ENCODE data around the gene FANCC.

FANCC gene

GRCh38 chr9:95155220-95155619 is 162.3 kb downstream of the FANCC start:
- no peak for DNase-seq (ENCODE audit: low read depth in 2 of 3, low spot score in 1 of 3)

DNA sequence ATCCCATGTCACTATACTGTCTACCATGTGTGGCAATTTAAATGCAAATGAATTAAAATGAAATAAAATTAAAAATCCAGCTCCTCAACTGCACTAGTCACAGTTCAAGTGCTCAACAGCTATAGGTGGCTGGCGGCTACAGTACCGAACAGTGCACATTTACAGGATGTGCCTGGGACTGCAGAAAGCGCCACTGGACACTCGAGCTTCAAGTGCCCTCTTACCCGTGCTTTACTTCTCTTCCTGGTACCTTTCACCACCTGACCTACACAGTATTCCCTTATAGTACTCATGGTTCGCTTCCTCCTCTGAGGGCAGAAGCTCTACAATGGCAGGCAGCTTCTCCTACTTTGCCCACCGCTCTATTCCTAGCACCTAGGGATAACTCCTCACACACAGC is 166.6 kb downstream of the FANCC start:
- DNase-seq (ENCODE audit: low read depth in 2 of 3, low spot score in 1 of 3), result no peak

DNA sequence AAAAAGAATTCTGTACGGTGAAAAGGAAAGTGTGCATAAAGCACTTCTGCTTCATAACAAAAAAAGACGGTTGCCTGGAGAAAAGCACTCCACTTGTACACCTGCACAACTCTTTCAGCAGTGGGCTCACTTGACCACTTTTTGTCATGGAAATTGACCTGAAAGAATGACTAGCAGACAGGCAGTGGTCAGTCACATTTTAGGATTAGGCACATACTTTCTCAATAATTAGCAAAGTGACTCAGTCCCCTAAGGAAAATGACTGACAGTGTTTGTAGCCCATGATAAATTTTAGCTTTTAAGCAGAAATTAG is 169.3 kb downstream of the FANCC start:
- DNase-seq (ENCODE audit: low read depth in 2 of 3, low spot score in 1 of 3), result no peak

DNA sequence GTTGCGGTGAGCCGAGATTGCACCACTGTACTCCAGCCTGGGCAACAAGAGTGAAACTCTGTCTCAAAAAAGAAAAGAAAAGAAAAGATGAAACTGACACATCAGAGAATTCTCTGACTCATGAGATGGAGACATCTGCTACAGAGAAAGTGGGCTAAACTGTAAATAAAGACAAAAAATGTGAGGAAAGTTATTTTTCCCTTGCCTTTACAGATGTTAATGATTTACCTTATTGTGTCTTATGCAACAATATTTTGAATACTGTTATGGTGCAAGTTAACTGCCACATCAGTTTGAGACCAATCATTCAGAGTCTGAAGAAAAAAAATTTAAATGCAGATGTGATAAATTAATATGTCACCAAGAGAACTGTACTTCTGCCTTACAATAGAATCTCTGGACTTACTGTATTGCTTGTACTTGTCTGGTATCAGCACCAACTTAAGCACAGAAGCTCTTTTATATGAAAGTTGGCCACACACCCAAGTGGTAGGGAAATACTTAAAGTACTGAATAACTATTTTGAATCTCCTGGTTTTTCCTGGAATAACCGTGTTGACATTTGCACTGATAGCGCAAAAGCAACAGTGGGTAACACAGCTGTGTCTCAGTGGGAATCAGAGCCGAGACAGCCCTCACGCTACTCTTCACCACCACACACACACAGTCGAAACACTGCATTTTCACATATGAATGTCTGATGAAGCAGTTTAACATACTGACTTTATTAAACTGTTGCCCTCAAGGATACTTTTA is 169.9 kb downstream of the FANCC start:
- no peak for DNase-seq (ENCODE audit: low read depth in 2 of 3, low spot score in 1 of 3)

DNA sequence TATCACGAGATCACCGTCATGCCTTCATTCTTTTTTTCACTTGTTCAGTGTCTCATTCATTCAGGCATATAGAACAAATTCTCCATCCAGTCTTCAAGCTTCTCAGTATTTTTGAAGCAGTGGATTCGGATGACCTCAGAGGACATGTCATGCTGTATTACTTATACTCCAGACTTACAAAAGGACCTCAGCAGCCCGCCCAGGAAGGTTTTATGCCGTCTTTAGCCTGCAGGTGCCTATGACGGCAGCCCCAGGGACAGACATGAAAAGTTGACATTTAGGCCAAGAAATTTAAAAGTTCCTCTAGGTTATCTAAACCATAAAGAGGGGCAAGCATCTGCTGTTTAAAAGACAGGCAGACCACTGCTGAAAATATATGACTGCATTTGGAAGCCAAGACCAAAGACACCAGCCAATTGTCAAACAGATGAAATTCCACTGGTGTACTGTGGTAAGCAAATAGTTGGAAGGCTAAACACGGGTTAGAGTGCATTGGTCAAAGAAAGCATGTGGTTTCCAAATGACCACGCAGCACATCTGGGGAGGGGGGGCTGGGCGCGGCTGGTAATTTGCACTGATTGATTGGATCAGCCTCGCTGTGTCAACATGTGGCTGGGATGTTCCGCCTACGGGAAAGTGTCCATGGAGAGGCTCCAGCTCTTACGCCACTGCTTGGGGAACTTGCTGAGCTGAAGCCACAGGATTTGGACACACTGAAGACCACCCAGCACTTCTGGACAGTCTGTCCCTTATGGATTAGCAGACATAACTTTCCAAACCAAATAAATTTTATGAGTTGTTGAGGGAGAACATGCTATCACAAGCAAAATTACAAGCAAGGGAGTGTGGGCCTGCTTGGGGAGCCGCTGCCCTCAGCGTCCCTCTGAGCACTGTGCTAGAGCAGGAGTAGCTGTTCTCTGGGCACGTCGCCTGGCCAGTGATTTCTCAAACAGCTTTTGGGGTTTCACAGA is 173.6 kb downstream of the FANCC start:
- DNase-seq (ENCODE audit: low read depth in 2 of 3, low spot score in 1 of 3), result no peak

- no peak for DNase-seq (ENCODE audit: low read depth in 2 of 3, low spot score in 1 of 3)
Observed at GRCh38 chr9:95142728-95143127, 174.8 kb downstream of the FANCC start.

DNA sequence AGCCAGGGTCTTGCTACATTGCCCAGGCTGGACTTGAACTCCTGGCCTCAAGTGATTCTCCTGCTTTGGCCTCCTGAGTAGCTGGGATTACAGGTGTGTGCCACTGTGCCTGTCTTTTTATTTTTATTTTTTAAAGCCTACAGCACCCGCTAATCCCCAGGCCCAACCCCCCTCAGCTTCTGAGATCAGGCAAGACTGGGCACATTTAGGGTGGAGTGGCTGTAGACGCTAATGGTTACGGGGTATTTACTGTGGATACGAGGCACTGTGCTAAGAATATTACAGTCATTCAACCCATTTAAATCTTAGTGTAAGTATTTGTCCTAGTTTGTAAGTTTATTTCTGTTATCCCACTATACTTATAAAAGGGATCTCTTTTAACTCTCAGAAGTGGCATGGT is 175.2 kb downstream of the FANCC start:
- no peak for DNase-seq (ENCODE audit: low read depth in 2 of 3, low spot score in 1 of 3)

GRCh38 chr9:95140821-95141220 is 176.7 kb downstream of the FANCC start:
- no peak for DNase-seq (ENCODE audit: low read depth in 2 of 3, low spot score in 1 of 3)

DNA sequence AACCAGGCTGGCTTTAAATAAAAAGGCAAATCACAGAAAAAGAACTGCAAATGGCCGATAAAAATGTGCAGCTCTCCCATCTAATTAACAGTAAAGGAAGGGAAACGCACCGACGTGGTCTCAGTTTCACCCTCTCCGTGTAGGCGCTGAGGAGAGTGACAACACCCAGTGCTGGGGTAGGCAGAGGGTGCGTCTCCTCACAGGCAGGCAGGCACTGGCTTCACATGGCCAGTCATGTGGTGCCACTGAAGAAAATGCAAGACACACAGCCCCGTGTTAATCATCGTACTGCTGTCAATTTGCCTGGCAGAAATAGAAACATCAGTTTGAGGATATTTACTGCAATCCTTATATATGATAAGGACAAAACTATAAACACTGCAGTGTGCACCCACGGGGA is 178.4 kb downstream of the FANCC start:
- DNase-seq (ENCODE audit: low read depth in 2 of 3, low spot score in 1 of 3), result no peak

DNA sequence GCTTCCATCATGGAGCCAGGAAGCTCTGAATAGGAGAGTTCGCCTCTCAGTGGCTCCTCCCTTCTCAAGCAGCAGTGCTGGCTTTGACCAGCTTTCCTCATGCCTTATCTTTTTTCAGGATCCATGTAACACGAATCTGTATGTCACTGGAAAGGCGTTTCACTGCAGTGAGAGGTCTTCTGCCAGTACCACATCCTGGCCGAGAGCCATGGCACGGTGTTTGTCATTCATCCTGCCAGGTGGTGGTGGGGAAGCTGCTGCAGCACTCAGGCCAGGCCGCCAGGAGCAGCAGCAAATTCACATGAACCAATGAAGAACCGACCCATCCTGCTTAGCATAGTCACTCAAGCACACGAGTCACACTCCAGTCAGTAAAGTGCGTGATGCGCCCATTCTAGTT is 179.0 kb downstream of the FANCC start:
- no peak for DNase-seq (ENCODE audit: low read depth in 2 of 3, low spot score in 1 of 3)

DNA sequence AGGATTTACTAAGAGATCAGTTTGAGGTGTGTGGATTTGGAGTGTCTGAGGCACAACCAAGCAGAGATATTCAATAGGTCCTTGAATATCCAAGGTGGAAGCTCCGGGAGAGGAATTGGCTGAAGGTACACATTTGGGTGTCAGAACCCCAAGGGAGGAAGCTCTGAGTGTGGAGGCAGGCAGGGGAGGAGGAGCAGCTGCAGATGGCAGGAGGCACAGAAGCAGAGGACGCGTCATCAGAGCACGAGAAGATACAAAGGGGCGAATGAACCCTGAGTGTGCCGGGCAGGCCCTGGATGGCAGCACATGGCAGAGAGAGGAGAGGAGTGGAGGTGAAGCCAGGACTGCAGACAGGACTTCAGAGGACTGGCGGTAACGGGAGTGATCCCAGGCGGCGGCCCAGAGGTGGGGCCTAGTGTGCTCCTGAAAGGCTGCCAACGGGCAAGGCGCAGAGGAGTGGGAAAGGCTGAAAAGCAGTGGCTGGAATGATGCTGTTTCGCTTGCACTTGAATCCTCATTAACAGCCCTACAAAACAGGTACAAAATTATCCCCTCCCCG is 179.8 kb downstream of the FANCC start:
- no peak for DNase-seq (ENCODE audit: low read depth in 2 of 3, low spot score in 1 of 3)

- DNase-seq (ENCODE audit: low read depth in 2 of 3, low spot score in 1 of 3), result no peak
Observed at GRCh38 chr9:95135756-95136155, 181.8 kb downstream of the FANCC start.

DNA sequence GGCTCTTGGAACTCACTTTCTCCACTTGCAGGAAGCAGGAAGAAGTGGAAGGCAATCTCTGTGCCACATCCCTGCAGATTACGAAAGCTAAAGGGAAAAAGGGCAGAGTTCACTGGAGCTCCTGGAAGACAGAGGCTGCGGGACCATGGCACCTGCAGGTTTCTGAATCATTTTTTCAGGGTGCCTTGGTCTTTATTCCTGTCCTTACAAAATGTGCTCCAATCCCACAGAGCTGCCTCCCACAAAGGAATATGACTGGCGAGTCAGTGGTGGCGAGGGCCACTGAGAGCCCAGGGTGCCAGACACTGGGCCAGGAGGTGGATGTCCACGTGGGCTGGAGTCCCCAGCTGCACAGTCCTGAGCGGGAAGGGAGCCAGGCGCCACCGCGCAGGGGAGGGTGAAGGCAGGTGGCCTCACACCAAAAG is 183.0 kb downstream of the FANCC start:
- no peak for DNase-seq (ENCODE audit: low read depth in 2 of 3, low spot score in 1 of 3)

- no peak for DNase-seq (ENCODE audit: low read depth in 2 of 3, low spot score in 1 of 3)
Observed at GRCh38 chr9:95133325-95133705, 184.2 kb downstream of the FANCC start.

DNA sequence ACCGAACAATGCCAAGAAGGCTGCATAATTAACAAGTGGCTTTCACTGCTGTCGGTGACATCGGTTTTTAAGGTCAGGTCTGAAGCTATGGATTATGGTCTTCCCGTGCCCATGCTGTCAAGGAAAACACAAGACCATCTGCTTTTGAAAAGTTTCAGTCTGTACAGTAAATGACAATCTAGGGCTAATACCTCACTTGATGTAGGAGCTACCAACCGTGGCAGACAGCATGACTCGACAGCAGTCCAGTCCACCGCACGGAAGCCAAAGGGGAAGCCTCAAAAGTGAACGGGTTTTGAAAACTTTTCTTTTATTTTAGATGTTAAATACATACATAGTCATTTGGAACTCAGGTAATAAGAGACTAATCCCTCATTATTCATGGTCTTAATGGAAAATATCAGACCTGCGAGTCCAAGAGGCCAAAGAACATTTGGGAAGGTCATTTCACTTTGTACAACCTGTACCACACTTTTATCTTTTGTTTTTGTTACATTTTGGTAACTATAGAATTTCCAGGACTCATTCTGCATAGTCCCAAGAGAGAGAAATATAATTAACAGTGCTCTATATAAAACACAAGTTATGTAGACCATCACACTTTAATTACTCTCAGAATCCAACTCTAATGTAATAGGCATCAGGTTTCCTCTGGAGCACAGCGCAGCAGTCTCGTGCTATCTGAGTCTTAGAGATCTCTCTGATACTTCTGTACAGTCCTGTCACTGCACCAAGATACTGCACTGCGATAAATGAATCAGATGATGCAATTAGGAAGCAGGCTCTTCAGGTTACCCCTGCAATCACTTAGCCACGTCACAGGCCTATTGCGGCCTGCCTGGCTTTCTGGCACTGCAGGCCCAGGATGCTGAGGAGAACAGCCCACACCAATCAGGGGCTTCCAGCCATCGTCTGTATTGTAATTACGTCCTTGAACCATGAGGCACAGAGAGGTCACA is 184.9 kb downstream of the FANCC start:
- DNase-seq (ENCODE audit: low read depth in 2 of 3, low spot score in 1 of 3), result no peak

DNA sequence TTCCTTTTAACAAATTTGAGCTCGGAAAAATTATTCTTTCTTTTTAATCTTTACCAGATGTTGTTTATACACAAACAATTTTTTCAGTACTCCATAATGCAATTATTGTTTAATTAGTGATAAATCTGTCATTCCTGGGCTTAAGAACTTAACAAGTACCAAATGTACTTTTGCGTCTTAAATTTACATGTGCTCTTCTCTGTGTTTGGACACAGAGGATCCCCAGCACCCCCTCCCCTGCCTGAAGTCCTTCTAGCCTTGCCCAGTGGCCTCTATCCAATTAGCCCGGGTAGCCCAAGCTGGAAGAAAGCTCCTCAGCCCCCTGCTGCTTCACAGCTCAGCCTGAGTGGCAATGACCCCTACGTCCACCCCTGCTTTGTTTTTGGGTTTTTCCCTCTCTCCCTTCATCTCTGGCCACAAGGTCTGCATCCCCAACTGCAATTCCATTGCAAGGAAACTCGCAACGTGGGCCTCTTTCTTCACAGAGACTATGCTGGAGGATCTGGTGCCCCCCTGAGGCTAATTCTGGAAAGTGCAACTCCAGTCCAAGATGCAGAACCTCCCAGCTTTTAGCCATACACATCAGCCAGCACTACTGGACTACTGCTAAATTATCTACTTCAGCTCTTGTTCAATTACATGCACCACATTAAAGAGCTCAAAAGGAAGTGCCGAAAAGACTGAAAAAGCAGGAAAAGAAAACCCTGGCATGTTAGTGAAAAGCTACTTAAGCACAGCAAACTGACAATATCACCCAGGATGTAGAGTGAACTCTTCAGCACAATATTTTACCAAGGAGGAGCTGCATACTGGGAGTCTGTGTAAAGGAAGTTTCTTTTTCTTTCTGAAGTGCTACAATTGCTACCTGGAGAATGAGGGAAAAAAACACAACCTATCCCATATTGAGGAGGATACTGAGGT is 186.2 kb downstream of the FANCC start:
- DNase-seq (ENCODE audit: low read depth in 2 of 3, low spot score in 1 of 3), result peak; percentile 5 to 47 (median 24)

DNA sequence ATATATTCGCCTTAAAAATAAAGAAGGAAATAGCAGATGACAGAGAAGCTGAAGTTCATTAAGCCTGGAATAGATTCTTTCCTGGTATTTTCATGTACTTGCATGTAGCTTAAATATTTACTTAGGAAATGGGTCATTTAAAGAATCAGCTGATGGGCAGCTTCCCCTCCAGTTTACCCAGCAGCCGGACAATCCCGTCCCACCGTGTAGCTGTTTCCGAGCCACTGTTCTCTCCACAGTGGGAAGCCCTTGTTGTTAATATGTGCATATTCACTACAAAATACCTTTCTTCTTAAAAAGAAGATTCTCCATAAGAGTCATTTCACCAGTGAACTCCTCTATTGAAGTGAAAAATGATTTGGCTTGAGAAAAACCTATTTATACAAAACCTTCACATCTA is 187.0 kb downstream of the FANCC start:
- no peak for DNase-seq (ENCODE audit: low read depth in 2 of 3, low spot score in 1 of 3)

GRCh38 chr9:95129476-95130291 is 187.8 kb downstream of the FANCC start:
- DNase-seq (ENCODE audit: low read depth in 2 of 3, low spot score in 1 of 3), result no peak

- DNase-seq (ENCODE audit: low read depth in 2 of 3, low spot score in 1 of 3), result no peak
Observed at GRCh38 chr9:95128177-95128524, 189.4 kb downstream of the FANCC start.
